GM19240 (cell line): Measurements from ENCODE around the gene STK25.
"Not testable (repeated sequence)": the region's sequence is repeated elsewhere in the genome, so short reads cannot be mapped to it uniquely, and the experiment has no call there.

ENCODE experiments used
- DNase-seq: peaks from one replicate; pipeline ENCODE4 v3.0.0; 2011; ENCODE audit warnings: low spot score; ENCODE audit not compliant: insufficient read length

Gene STK25

GRCh38 chr2:241509155-241509784 is 886 bp upstream of the STK25 start:
- DNase-seq = no peak

- no peak for DNase-seq
These were observed 749 bp downstream of the STK25 start for GRCh38 chr2:241507430-241508239.

- DNase-seq = no peak
These were observed 1.5 kb downstream of the STK25 start for GRCh38 chr2:241506793-241507429.

- not testable (repeated sequence) for DNase-seq
These were observed 2.1 kb downstream of the STK25 start for GRCh38 chr2:241506317-241506716.

- DNase-seq = no peak
These were observed 2.6 kb downstream of the STK25 start for GRCh38 chr2:241505781-241506201.

- DNase-seq = no peak
These were observed 3.2 kb downstream of the STK25 start for GRCh38 chr2:241505086-241505780.

GRCh38 chr2:241503776-241504392 is 4.5 kb downstream of the STK25 start:
- DNase-seq = no peak

GRCh38 chr2:241502281-241502680 is 6.1 kb downstream of the STK25 start:
- no peak for DNase-seq

GRCh38 chr2:241501551-241501950 is 6.8 kb downstream of the STK25 start:
- no peak for DNase-seq

- DNase-seq = no peak
These were observed 7.3 kb downstream of the STK25 start for GRCh38 chr2:241501099-241501541.

- no peak for DNase-seq
These were observed 7.9 kb downstream of the STK25 start for GRCh38 chr2:241500431-241500975.

- no peak for DNase-seq
These were observed 8.4 kb downstream of the STK25 start for GRCh38 chr2:241500016-241500415.

- DNase-seq = no peak
These were observed 9.0 kb downstream of the STK25 start for GRCh38 chr2:241499146-241499965.

- DNase-seq = no peak
These were observed 10.0 kb downstream of the STK25 start for GRCh38 chr2:241498115-241499070.

- DNase-seq = no peak
These were observed 11.2 kb downstream of the STK25 start for GRCh38 chr2:241496904-241497877.

GRCh38 chr2:241496003-241496707 is 12.2 kb downstream of the STK25 start:
- no peak for DNase-seq
